HEK293 (cell line): ENCODE results near the gene CDT1.
"Not testable (repeated sequence)": the region's sequence is repeated elsewhere in the genome, so short reads cannot be mapped to it uniquely, and the experiment has no call there.

ENCODE experiments used
- CTCF ChIA-PET: fragments of 350-600 bp; formaldehyde crosslinking; extraction: SDS; loops from one replicate; lab custom pipeline; 2021; ENCODE audit warnings: antibody characterized with exemption; lab: Yijun Ruan, JAX
- POLR2A ChIA-PET: fragments of 300-600 bp; formaldehyde crosslinking; extraction: SDS; loops from one replicate; lab custom pipeline; 2020; ENCODE audit warnings: antibody characterized with exemption, inconsistent platforms; lab: Yijun Ruan, JAX
- H3K27ac ChIP-seq: fragments of 200-500 bp; sonication (Bioruptor generic); 2 replicates; pipeline ENCODE4 v1.5.1; 2014; ENCODE audit warnings: low read depth, low read length, control low read depth, inconsistent platforms; ENCODE audit errors: extremely low read depth
- H3K36me3 ChIP-seq, 2 experiments: fragments of 200-500 bp in 1 of 2; sonication (Bioruptor generic) in 1 of 2; 1 replicate in 1 of 2; 2 replicates in 1 of 2; pipeline ENCODE4 v1.5.1; 2014 to 2017; ENCODE audit warnings: inconsistent platforms in 2 of 2, low read length in 2 of 2; ENCODE audit not compliant: control insufficient read depth in 2 of 2, insufficient read depth in 1 of 2
- H3K4me1 ChIP-seq: fragments of 200-500 bp; sonication (Bioruptor generic); 2 replicates; pipeline ENCODE4 v1.5.1; 2014; ENCODE audit warnings: mild to moderate bottlenecking, low read length, inconsistent platforms; ENCODE audit not compliant: control insufficient read depth, insufficient read depth
- H3K4me3 ChIP-seq: 2 replicates; pipeline ENCODE4 v1.5.1; 2011; ENCODE audit warnings: low read depth, mild to moderate bottlenecking, control low read depth, low read length, moderate library complexity
- H3K9me3 ChIP-seq: fragments of 200-500 bp; sonication (Bioruptor generic); 2 replicates; pipeline ENCODE4 v1.5.1; 2014; ENCODE audit warnings: low read depth, low read length, inconsistent platforms; ENCODE audit not compliant: control insufficient read depth, insufficient read depth
- KLF10 ChIP-seq: fragments of 450-650 bp; IDR thresholded peaks from 2 replicates; pipeline ENCODE4 v1.5.1; 2018; ENCODE audit warnings: missing biosample characterization, mild to moderate bottlenecking, missing genetic modification characterization
- SCRT1 ChIP-seq: fragments of 450-650 bp; formaldehyde crosslinking; IDR thresholded peaks from 2 replicates; pipeline ENCODE4 v1.5.1; 2016; ENCODE audit warnings: missing biosample characterization, missing genetic modification characterization, borderline replicate concordance
- TCF7L2 ChIP-seq: IDR thresholded peaks from 2 replicates; pipeline ENCODE4 v1.6.1; 2011; ENCODE audit warnings: low read depth, mild to moderate bottlenecking, inconsistent platforms, low read length, moderate library complexity, borderline replicate concordance
- WT1 ChIP-seq: fragments of 450-650 bp; formaldehyde crosslinking; IDR thresholded peaks from 2 replicates; pipeline ENCODE4 v1.5.1; 2016; ENCODE audit warnings: missing biosample characterization, missing genetic modification characterization
- ZBTB49 ChIP-seq: fragments of 450-650 bp; formaldehyde crosslinking; IDR thresholded peaks from 2 replicates; pipeline ENCODE4 v1.5.1; 2016; ENCODE audit warnings: missing biosample characterization, missing genetic modification characterization, low read depth
- ZFP69B ChIP-seq: fragments of 450-650 bp; formaldehyde crosslinking; IDR thresholded peaks from 2 replicates; pipeline ENCODE4 v1.5.1; 2016; ENCODE audit warnings: missing biosample characterization, missing genetic modification characterization
- ZIC2 ChIP-seq: fragments of 450-650 bp; formaldehyde crosslinking; IDR thresholded peaks from 2 replicates; pipeline ENCODE4 v1.5.1; 2016; ENCODE audit warnings: missing biosample characterization, missing genetic modification characterization
- ZNF121 ChIP-seq: fragments of 450-650 bp; formaldehyde crosslinking; IDR thresholded peaks from 2 replicates; pipeline ENCODE4 v1.5.1; 2016; ENCODE audit warnings: missing biosample characterization, missing genetic modification characterization
- ZNF16 ChIP-seq: fragments of 450-650 bp; formaldehyde crosslinking; IDR thresholded peaks from 2 replicates; pipeline ENCODE4 v1.5.1; 2016; ENCODE audit warnings: low read depth, missing biosample characterization, missing genetic modification characterization
- ZNF18 ChIP-seq: fragments of 450-650 bp; formaldehyde crosslinking; IDR thresholded peaks from 2 replicates; pipeline ENCODE4 v1.5.1; 2016; ENCODE audit warnings: missing biosample characterization, missing genetic modification characterization
- ZNF266 ChIP-seq: fragments of 450-650 bp; formaldehyde crosslinking; IDR thresholded peaks from 2 replicates; pipeline ENCODE4 v1.5.1; 2016; ENCODE audit warnings: missing biosample characterization, missing genetic modification characterization, low read depth
- ZNF292 ChIP-seq: fragments of 450-650 bp; formaldehyde crosslinking; IDR thresholded peaks from 2 replicates; pipeline ENCODE4 v1.5.1; 2016; ENCODE audit warnings: low read depth, missing biosample characterization, missing genetic modification characterization, borderline replicate concordance
- ZNF354C ChIP-seq: fragments of 450-650 bp; formaldehyde crosslinking; IDR thresholded peaks from 2 replicates; pipeline ENCODE4 v1.5.1; 2016; ENCODE audit warnings: missing biosample characterization, missing genetic modification characterization, low read depth, borderline replicate concordance
- ZNF37A ChIP-seq: fragments of 450-650 bp; IDR thresholded peaks from 2 replicates; pipeline ENCODE4 v1.5.1; 2018; ENCODE audit warnings: missing biosample characterization, missing genetic modification characterization
- ZNF449 ChIP-seq: fragments of 450-650 bp; formaldehyde crosslinking; IDR thresholded peaks from 2 replicates; pipeline ENCODE4 v1.5.1; 2017; ENCODE audit warnings: missing biosample characterization, mild to moderate bottlenecking, missing genetic modification characterization, moderate library complexity
- ZNF621 ChIP-seq: fragments of 450-650 bp; formaldehyde crosslinking; IDR thresholded peaks from 2 replicates; pipeline ENCODE4 v1.5.1; 2017; ENCODE audit warnings: missing biosample characterization, missing genetic modification characterization

The CDT1 gene

GRCh38 chr16:88822281-88823040 is 18.9 kb downstream of the CDT1 start (continued):
- TF ChIP-seq ZNF16 (tag by site-specific recombination) (no peak), ZNF621 (tag by site-specific recombination) (no peak), KLF10 (tag by site-specific recombination) (no peak), ZBTB49 (no peak), ZNF449 (tag by site-specific recombination) (no peak)

GRCh38 chr16:88823646-88824045 is 20.1 kb downstream of the CDT1 start:
- POLR2A ChIA-PET, CTCF ChIA-PET, H3K36me3 ChIP-seq, H3K4me1 ChIP-seq, H3K27ac ChIP-seq, H3K9me3 ChIP-seq, H3K4me3 ChIP-seq: not testable (repeated sequence)

- H3K4me3 ChIP-seq, result no peak overlapping the region
- peaks cover 0 to 8% of the 10 kb centered on the region in 2 experiments; a peak in 1 of 3 replicates for H3K36me3 ChIP-seq
- no peaks in the 10 kb centered on the region for H3K4me1 ChIP-seq
- H3K9me3 ChIP-seq, result no peaks in the 10 kb centered on the region
- H3K27ac ChIP-seq, result no peak overlapping the region
- TF ChIP-seq ZNF354C (no peak), SCRT1 (tag by site-specific recombination) (no peak), ZNF266 (tag by site-specific recombination) (no peak), ZFP69B (tag by site-specific recombination) (no peak), ZNF18 (tag by site-specific recombination) (no peak), WT1 (no peak), ZIC2 (tag by site-specific recombination) (no peak), TCF7L2 (no peak), ZNF292 (no peak), ZNF37A (tag by site-specific recombination) (no peak), ZNF121 (tag by site-specific recombination) (no peak)
- TF ChIP-seq, all 188 proteins: peak for 0
- ChIA-PET CTCF (interaction anchor here (0.6 kb wide), 1 partner anchor 343 kb away, joined by 3 read pairs; no protein-coding TSS in a partner anchor), POLR2A (no interaction called here)
Observed at GRCh38 chr16:88824256-88825077, 20.9 kb downstream of the CDT1 start.
